Lung (tissue), 12 donors: Measurements from ENCODE around the gene PDE3B. TPM values are rescaled to one million over a fixed set of nuclear protein-coding genes. Genes with fewer than 3 reads are reported as not detected.
"Not testable (repeated sequence)": the region's sequence is repeated elsewhere in the genome, so short reads cannot be mapped to it uniquely, and the experiment has no call there.

Experiments used
- ATAC-seq: fragments of 200-7000 bp; cut with Tn5 transposase; one replicate; pipeline ENCODE4 v1.9.1; 2020; ENCODE audit warnings: moderate number of reproducible peaks; ENCODE audit not compliant: insufficient read depth, low FRiP score
- DNase-seq, 3 donors: peaks; one replicate each; pipeline ENCODE4 v3.0.0-alpha.2; 2013 to 2017
- H3K27ac ChIP-seq, 2 donors: one replicate each; pipeline ENCODE4 v1.5.1; 2013; ENCODE audit warnings: mild to moderate bottlenecking in 2 of 2, moderate library complexity in 2 of 2, control low read depth in 1 of 2, inconsistent platforms in 1 of 2, low read depth in 1 of 2, low read length in 1 of 2
- H3K27me3 ChIP-seq, 3 donors: one replicate each; pipeline ENCODE4 v1.5.1; 2013; ENCODE audit warnings: low read length in 2 of 3; ENCODE audit not compliant: control insufficient read depth in 3 of 3, insufficient read depth in 3 of 3
- H3K36me3 ChIP-seq, 4 donors: one replicate each; pipeline ENCODE4 v1.5.1; 2013; ENCODE audit warnings: low read length in 4 of 4, mild to moderate bottlenecking in 1 of 4, moderate library complexity in 1 of 4; ENCODE audit not compliant: control insufficient read depth in 4 of 4, insufficient read depth in 4 of 4
- H3K4me1 ChIP-seq, 5 donors: one replicate each; pipeline ENCODE4 v1.5.1; 2013; ENCODE audit warnings: low read length in 5 of 5, mild to moderate bottlenecking in 2 of 5, moderate library complexity in 1 of 5; ENCODE audit not compliant: control insufficient read depth in 5 of 5, insufficient read depth in 5 of 5
- H3K4me3 ChIP-seq: one replicate; pipeline ENCODE4 v1.5.1; 2013; ENCODE audit warnings: mild to moderate bottlenecking, control low read depth, moderate library complexity
- H3K9ac ChIP-seq, 2 donors: one replicate each; pipeline ENCODE4 v1.5.1; 2013; ENCODE audit warnings: low read length in 2 of 2, control low read depth in 1 of 2; ENCODE audit not compliant: insufficient read depth in 1 of 2
- H3K9me3 ChIP-seq, 4 donors: one replicate each; pipeline ENCODE4 v1.5.1; 2013; ENCODE audit warnings: low read length in 3 of 4, mild to moderate bottlenecking in 1 of 4, moderate library complexity in 1 of 4; ENCODE audit not compliant: control insufficient read depth in 4 of 4, insufficient read depth in 3 of 4
- WGBS, 2 donors: extraction: QIAGEN DNeasy Blood & Tissue Kit; methylation state at CpG; one replicate each; pipeline ENCODE4 v1.1.7; 2013; 5-methylcytosine and 5-hydroxymethylcytosine counted together
- polyA plus RNA-seq, 2 donors: library from polyadenylated mRNA; stranded (reverse); fragments of 200-250 nt; gene quantifications; one replicate each; pipeline ENCODE4 v1.2.1, GENCODE V29; 2013
- total RNA-seq, 2 donors: library from RNA; depleted of rRNA in 1 of 2; stranded (reverse); fragments of >200 nt in 1 of 2; gene quantifications; one replicate each; pipeline ENCODE4 v1.2.1, GENCODE V29; 2014 to 2021
- TF ChIP-seq, protein P1 (sequence below): IDR thresholded peaks from 2 replicates; pipeline ENCODE4 v1.5.1; 2012; ENCODE audit warnings: mild to moderate bottlenecking; ENCODE audit errors: control extremely low read depth, extremely low read depth
- donor health status: control.
- donor health status: control.
- donor health status: Bipolar disorder and iron deficiency.
- donor health status: healthy.
- donor health status: DM: yes; HTN: yes; CAD: no.

PDE3B gene
- total and polyA plus RNA-seq, 4 donors, result 3.3 to 79.2 (median 11.5) TPM

- 94 to 95% methylated on average over 2 of the region's 2 CpGs for WGBS, 2 donors
Measured at GRCh38 chr11:14705067-14705466, 61.5 kb downstream of the PDE3B start.

DNA sequence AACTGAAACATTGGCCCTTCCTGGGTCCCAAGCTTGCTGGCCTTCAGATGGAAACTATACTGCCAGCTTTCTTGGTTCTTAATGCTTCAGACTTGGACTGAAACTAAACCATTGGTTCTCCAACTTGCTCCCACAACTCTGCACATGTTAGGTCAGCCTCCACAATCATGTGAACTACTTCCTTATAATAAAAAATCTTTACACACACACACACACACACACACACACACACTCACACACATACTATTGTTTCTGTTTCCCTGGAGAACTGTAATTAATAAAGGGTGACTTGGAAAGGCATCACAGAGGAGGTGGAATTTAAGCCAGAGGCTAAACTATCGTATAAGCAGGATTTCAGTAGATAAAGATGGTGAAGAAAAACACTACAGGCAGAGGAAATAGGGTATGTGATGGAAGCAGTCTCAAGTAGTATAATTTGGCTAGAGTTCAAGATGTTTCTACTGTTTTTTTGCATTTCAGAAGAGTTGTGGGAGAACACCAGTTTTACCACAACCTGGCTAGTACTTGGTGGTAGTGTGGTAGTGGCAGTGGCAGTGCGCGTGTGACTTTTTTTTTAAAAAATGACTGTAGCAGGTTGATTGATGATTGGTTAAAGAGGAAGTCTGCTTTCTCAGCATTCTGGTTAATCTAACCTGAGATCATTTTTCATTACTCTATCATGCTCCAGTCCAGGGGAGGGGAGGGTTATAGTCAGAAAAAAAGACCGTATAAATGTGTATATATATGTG is 70.1 kb downstream of the PDE3B start:
- no peak for ATAC-seq

More at GRCh38 chr11:14705067-14705466, 61.5 kb downstream of the PDE3B start:
- DNase-seq, result no peak
- no peak overlapping the region for H3K4me3 ChIP-seq
- no peak overlapping the region for H3K27ac ChIP-seq
- H3K27me3 ChIP-seq, result no peaks in the 10 kb centered on the region
- peaks cover 0 to 3% (median 0%) of the 10 kb centered on the region in 4 donors for H3K9me3 ChIP-seq
- no peak for ATAC-seq
- TF ChIP-seq, protein P1, sequence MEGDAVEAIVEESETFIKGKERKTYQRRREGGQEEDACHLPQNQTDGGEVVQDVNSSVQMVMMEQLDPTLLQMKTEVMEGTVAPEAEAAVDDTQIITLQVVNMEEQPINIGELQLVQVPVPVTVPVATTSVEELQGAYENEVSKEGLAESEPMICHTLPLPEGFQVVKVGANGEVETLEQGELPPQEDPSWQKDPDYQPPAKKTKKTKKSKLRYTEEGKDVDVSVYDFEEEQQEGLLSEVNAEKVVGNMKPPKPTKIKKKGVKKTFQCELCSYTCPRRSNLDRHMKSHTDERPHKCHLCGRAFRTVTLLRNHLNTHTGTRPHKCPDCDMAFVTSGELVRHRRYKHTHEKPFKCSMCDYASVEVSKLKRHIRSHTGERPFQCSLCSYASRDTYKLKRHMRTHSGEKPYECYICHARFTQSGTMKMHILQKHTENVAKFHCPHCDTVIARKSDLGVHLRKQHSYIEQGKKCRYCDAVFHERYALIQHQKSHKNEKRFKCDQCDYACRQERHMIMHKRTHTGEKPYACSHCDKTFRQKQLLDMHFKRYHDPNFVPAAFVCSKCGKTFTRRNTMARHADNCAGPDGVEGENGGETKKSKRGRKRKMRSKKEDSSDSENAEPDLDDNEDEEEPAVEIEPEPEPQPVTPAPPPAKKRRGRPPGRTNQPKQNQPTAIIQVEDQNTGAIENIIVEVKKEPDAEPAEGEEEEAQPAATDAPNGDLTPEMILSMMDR, result no peak
- H3K9ac ChIP-seq, result no peak overlapping the region
- H3K4me1 ChIP-seq, result peaks cover 0 to 5% (median 0%) of the 10 kb centered on the region in 5 donors
- H3K36me3 ChIP-seq, result no peaks in the 10 kb centered on the region

GRCh38 chr11:14715669-14716068 is 72.1 kb downstream of the PDE3B start:
- H3K27ac ChIP-seq, DNase-seq, ATAC-seq, H3K4me3 ChIP-seq, H3K4me1 ChIP-seq, H3K36me3 ChIP-seq, H3K9me3 ChIP-seq, H3K9ac ChIP-seq, H3K27me3 ChIP-seq: not testable (repeated sequence)
- 69 to 73% methylated on average over 6 to 7 of the region's 11 CpGs for WGBS, 2 donors

More for the DNA sequence above, 70.1 kb downstream of the PDE3B start:
- H3K27me3 ChIP-seq, result no peaks in the 10 kb centered on the region
- H3K9ac ChIP-seq, result no peak overlapping the region
- peaks cover 0 to 4% (median 0%) of the 10 kb centered on the region in 5 donors for H3K4me1 ChIP-seq
- H3K36me3 ChIP-seq, result no peaks in the 10 kb centered on the region
- 39 to 44% methylated on average over 4 of the region's 4 CpGs for WGBS, 2 donors
- peak in 2 of 3 donors; percentile 29 to 43 for DNase-seq
- no peak overlapping the region for H3K4me3 ChIP-seq
- no peaks in the 10 kb centered on the region for H3K9me3 ChIP-seq
- H3K27ac ChIP-seq, result no peak overlapping the region
- TF ChIP-seq, protein P1, result no peak

- H3K9ac ChIP-seq, result no peak overlapping the region
- DNase-seq (peak in 2 of 3 donors; percentile 42 to 74), ATAC-seq (no peak)
- no peak overlapping the region for H3K27ac ChIP-seq
- no peaks in the 10 kb centered on the region for H3K27me3 ChIP-seq
- 70 to 73% methylated on average over 4 of the region's 4 CpGs for WGBS, 2 donors
- H3K4me3 ChIP-seq, result no peak overlapping the region
- TF ChIP-seq, protein P1, result no peak
- peaks cover 0 to 7% (median 0%) of the 10 kb centered on the region in 5 donors for H3K4me1 ChIP-seq
- H3K9me3 ChIP-seq, result no peaks in the 10 kb centered on the region
- H3K36me3 ChIP-seq, result no peaks in the 10 kb centered on the region
Measured at GRCh38 chr11:14722496-14722895, 78.9 kb downstream of the PDE3B start.
